ENCODE measurements around the gene SLTM. TPM values are rescaled to one million over a fixed set of nuclear protein-coding genes. Genes with fewer than 3 reads are reported as not detected.

Gene SLTM
- total RNA-seq, 6 donors from 2014 or later: 77.2 to 261 (median 100) TPM

DNA sequence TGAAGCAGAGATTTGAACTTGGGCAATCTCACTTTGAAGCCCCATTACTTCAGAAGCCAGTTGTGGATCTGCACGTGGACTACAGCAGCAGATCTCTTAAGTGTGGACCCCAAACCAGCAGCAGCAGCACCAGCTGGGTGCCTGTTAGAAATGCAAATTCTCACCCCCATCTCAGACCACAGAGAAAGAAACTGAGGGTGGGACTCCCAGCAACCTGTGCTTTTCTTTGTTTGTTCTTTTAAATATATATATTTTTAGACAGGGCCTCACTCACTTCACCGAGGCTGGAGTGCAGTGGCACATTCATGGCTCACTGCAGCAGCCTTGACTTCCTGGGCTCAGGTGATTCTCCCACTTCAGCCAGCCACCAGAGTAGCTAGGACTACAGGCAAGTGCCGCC, 53.2 kb downstream of the SLTM start:
- H3K27me3 ChIP-seq: no peaks in the 10 kb centered on the region
- H3K9me3 ChIP-seq: no peaks in the 10 kb centered on the region
- DNase-seq: no peak
- H3K36me3 ChIP-seq: peaks cover 32 to 84% (median 72%) of the 10 kb centered on the region in 4 donors
- ATAC-seq (ENCODE audit: low FRiP score in 2 of 2): no peak
- no peak overlapping the region for H3K27ac ChIP-seq
- no peak overlapping the region for H3K4me3 ChIP-seq
- H3K4me1 ChIP-seq: no peaks in the 10 kb centered on the region
- WGBS, 2 donors: 85 to 92% methylated on average over 3 of the region's 3 CpGs
- TF ChIP-seq CTCF (IDR thresholded peaks at IDR 0.05): no peak
- no peak for TF ChIP-seq EP300 (IDR thresholded peaks at IDR 0.05)
- TF ChIP-seq POLR2A (IDR thresholded peaks at IDR 0.05): no peak
- no peak for TF ChIP-seq POLR2AphosphoS5 (IDR thresholded peaks at IDR 0.05)

- Histone ChIP-seq H3K9me3 (no peaks in the 10 kb centered on the region), H3K4me1 (no peaks in the 10 kb centered on the region), H3K4me3 (no peak overlapping the region), H3K36me3 (peaks cover 15 to 63% (median 52%) of the 10 kb centered on the region in 4 donors), H3K27me3 (no peaks in the 10 kb centered on the region), H3K27ac (no peak overlapping the region)
- WGBS, 2 donors: 94% methylated on average over 12 of the region's 12 CpGs
- TF ChIP-seq EP300 (IDR thresholded peaks at IDR 0.05) (no peak), CTCF (IDR thresholded peaks at IDR 0.05) (no peak), POLR2A (IDR thresholded peaks at IDR 0.05) (no peak), POLR2AphosphoS5 (IDR thresholded peaks at IDR 0.05) (no peak)
- ATAC-seq (ENCODE audit: low FRiP score in 2 of 2) (no peak), DNase-seq (no peak)
Observed at GRCh38 chr15:58877999-58878825, 55.3 kb downstream of the SLTM start.

DNA sequence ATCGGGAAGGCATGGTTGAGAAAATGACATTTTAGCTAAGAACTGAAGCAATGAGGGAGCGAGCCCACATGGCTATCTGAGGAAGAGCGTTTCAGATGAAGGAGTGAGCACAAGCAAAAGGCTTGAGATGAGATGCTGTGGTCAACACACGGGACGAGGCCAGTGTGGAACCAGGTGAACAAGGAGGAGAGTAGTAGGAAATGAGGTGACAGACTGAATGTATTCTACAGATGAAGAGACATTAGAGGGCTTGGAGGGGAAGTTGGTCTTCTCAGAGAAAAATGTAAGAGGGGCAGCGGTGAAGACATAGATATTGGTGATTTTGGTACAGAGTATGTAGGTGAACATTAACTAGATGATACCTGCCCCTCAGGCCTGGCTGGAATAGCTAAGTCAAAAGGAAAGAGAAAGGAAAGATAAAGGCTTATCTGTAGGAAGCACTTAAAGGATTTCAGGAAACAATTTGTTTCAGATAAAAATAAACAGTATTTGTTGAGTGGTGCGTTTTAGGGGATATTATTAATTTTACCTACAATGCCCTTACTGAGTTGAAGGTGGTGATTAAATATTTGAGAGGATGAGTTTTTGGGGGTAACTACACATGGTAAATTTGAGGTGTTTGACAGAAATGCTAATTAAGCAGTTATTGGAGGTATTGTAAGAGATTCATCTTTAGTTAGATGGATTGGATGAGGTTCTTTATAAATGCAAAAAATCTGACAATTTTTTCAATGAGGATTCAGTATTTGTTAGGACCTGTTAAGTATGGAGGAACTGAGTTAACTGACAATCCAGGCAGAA, 57.0 kb downstream of the SLTM start:
- WGBS, 2 donors: 80 to 83% methylated on average over 7 of the region's 7 CpGs
- TF ChIP-seq CTCF (IDR thresholded peaks at IDR 0.05) (no peak), POLR2A (IDR thresholded peaks at IDR 0.05) (no peak), EP300 (IDR thresholded peaks at IDR 0.05) (no peak), POLR2AphosphoS5 (IDR thresholded peaks at IDR 0.05) (no peak)
- H3K27ac ChIP-seq: no peak overlapping the region
- H3K9me3 ChIP-seq: no peaks in the 10 kb centered on the region
- H3K4me1 ChIP-seq: no peaks in the 10 kb centered on the region
- H3K4me3 ChIP-seq: no peak overlapping the region
- DNase-seq: no peak
- no peak for ATAC-seq (ENCODE audit: low FRiP score in 2 of 2)
- H3K36me3 ChIP-seq: peaks cover 5 to 46% (median 37%) of the 10 kb centered on the region in 4 donors
- no peaks in the 10 kb centered on the region for H3K27me3 ChIP-seq

DNA sequence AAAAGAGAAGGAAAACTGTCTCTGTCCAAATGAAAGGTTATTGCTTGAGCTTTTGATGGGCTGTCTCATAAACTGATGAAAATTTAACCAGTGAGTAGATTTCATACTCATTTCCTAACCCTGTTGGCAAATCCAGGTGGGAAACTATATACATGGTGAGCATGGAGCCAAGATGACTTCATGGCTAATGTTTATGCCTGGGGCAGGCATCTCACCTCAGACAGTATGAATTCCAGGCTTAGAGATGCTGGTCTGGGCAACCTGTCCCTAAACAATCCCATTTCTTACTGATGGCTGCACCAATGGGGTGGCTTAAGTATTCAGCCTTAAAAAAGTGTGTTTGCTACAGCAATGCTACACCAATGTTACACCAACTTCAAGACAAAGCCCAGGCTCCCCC, 58.1 kb downstream of the SLTM start:
- no peaks in the 10 kb centered on the region for H3K27me3 ChIP-seq
- H3K9me3 ChIP-seq: no peaks in the 10 kb centered on the region
- no peak overlapping the region for H3K4me3 ChIP-seq
- H3K27ac ChIP-seq: no peak overlapping the region
- ATAC-seq (ENCODE audit: low FRiP score in 2 of 2) (no peak), DNase-seq (no peak)
- H3K36me3 ChIP-seq: peaks cover 5 to 34% (median 25%) of the 10 kb centered on the region in 4 donors
- H3K4me1 ChIP-seq: no peaks in the 10 kb centered on the region
- TF ChIP-seq EP300 (IDR thresholded peaks at IDR 0.05) (no peak), POLR2AphosphoS5 (IDR thresholded peaks at IDR 0.05) (no peak), CTCF (IDR thresholded peaks at IDR 0.05) (no peak), POLR2A (IDR thresholded peaks at IDR 0.05) (no peak)

All from upper lobe of left lung (tissue), 6 donors.